ENCODE results near the gene ITIH4.

The ITIH4 gene

DNA sequence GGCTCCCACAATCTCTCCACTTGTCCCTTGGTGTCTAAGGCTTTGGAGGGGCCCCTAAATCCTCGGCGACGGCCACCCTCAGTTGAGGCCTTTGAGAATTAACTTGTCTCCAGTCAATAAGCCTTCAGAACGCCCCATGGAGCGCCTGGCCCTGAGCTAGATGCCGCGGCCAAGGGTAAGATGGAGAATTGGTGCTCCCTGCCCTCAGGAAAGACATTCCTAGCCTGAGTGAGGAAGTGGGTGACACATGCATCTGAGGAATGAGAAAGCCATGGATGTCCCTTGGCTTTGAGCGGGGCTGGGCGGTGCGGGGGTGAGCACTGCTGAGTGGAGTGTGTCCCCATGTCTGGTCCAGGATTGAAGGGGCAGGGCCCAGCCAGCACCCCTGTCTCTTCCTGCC, 13.3 kb downstream of the ITIH4 start:
- TF ChIP-seq, protein P1, sequence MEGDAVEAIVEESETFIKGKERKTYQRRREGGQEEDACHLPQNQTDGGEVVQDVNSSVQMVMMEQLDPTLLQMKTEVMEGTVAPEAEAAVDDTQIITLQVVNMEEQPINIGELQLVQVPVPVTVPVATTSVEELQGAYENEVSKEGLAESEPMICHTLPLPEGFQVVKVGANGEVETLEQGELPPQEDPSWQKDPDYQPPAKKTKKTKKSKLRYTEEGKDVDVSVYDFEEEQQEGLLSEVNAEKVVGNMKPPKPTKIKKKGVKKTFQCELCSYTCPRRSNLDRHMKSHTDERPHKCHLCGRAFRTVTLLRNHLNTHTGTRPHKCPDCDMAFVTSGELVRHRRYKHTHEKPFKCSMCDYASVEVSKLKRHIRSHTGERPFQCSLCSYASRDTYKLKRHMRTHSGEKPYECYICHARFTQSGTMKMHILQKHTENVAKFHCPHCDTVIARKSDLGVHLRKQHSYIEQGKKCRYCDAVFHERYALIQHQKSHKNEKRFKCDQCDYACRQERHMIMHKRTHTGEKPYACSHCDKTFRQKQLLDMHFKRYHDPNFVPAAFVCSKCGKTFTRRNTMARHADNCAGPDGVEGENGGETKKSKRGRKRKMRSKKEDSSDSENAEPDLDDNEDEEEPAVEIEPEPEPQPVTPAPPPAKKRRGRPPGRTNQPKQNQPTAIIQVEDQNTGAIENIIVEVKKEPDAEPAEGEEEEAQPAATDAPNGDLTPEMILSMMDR (IDR thresholded peaks at IDR 0.05; ENCODE audit: low read depth, low read length, missing control alignments) = no peak
- H3K4me3 ChIP-seq (ENCODE audit: low read depth, low read length) = no peak overlapping the region
- DNase-seq (ENCODE audit: low read depth) = no peak

DNA sequence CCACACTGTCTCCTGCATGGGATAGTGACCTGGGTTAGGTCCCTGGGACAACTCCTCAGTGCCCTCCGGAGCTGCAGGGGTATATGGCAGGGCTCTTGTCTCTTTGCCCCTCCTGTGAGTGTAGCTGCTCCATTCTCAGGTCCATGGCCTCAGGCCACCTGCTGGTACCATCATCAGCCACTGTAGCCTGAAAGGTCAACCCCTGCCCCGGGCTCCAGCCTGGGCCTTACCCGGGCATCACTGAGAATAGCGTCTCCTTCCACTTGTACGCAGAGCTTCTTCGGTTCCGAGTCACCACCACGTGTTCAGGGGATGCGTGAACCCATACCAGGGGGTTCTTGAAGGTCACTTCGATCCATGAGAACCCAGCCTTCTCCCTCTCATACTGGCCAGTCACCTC, 13.8 kb downstream of the ITIH4 start:
- TF ChIP-seq, protein P1 (IDR thresholded peaks at IDR 0.05; ENCODE audit: low read depth, low read length, missing control alignments) = no peak
- no peak overlapping the region for H3K4me3 ChIP-seq (ENCODE audit: low read depth, low read length)
- DNase-seq (ENCODE audit: low read depth) = no peak

DNA sequence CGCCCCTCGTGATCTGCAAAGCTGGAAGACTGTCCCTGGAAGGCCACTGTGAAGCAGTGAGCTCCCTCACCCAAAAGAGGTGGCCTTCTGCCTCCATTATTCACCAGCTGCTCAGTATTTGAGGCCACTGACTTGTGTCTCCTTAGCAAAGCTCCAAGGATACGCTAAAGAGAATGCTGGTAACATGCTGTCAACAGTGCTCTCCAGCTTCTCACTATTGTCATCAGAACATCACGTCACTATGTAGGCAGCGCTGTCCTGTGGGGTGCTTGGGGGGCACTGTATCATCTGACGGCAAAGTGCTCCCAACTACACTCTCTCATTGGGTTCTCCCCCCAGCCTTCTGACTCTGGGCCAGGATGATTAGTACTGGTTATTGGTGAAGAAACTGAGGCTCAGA, 14.3 kb downstream of the ITIH4 start:
- no peak overlapping the region for H3K4me3 ChIP-seq (ENCODE audit: low read depth, low read length)
- DNase-seq (ENCODE audit: low read depth) = no peak
- TF ChIP-seq, protein P1 (IDR thresholded peaks at IDR 0.05; ENCODE audit: low read depth, low read length, missing control alignments) = no peak

DNA sequence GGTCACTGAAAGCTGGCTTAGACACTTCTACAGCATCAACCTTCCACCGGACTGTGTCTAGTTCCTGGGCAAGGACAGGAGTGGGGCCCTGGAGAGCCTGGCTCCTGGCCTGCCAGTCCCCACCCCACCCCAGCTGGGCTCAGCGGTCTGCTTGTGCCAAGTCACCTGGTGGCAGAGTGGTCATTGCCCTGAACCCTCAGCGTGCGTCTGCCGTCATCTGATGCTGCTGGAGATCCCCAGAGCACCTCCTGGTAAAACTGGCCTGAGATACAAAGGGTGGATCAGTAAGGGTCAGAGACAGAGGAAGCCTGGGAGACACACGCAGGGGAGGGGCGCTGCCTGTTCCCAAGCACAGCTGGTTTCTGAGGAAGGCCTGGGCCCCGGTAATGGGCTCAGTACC, 16.7 kb downstream of the ITIH4 start:
- TF ChIP-seq, protein P1 (IDR thresholded peaks at IDR 0.05; ENCODE audit: low read depth, low read length, missing control alignments) = no peak
- H3K4me3 ChIP-seq (ENCODE audit: low read depth, low read length) = no peak overlapping the region

DNA sequence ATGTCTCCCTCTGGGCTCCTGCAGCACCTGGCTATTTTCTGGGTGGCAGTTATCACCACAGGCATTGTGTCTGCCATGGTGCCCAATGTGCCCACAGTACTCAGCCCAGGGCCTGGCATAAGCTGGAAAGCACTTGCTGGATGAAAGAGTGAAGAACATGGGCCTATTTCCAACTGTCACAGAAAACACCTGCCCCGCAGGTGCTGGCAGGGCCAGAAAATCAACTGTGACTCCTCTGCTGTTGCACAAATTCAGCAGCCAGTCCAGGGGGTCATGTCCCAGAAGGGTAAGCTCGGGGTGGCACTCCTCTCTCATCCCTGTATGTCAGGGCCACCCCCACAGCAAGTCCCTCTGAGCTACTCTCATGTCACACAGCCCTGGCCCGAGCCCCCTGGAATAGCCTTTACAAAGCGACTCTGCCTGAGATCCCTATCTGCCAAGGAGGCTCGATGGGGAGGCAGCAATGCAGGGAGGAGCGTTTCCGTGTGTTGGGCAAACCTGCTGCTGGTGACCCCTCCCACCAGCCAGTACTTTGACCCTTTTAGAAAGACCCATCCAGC, 18.9 kb downstream of the ITIH4 start:
- DNase-seq (ENCODE audit: low read depth) = no peak
- TF ChIP-seq, protein P1 (IDR thresholded peaks at IDR 0.05; ENCODE audit: low read depth, low read length, missing control alignments) = no peak
- H3K4me3 ChIP-seq (ENCODE audit: low read depth, low read length) = no peak overlapping the region

More for the DNA sequence above, 16.7 kb downstream of the ITIH4 start:
- DNase-seq (ENCODE audit: low read depth) = no peak

DNA sequence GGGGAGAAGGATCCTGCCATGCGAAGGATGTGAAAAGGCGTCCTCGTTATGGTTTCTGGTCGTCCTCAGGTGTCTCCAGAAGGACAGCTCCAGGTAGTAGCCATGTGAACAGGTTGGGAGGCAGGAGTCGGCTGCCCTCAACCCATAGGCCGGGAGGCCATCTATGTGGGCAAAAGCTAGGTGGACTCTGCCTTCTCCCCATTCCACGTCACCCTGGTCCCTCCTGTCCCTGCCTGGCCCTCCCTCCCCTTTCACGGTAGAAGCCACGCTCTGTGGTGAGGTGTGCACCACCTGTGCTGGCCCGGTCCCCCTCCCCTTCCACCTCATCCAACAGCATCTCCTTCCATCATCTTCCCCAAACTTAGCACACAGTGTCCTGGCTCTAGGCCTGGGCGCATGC, 19.5 kb downstream of the ITIH4 start:
- TF ChIP-seq, protein P1 (IDR thresholded peaks at IDR 0.05; ENCODE audit: low read depth, low read length, missing control alignments) = no peak
- no peak for DNase-seq (ENCODE audit: low read depth)
- no peak overlapping the region for H3K4me3 ChIP-seq (ENCODE audit: low read depth, low read length)

DNA sequence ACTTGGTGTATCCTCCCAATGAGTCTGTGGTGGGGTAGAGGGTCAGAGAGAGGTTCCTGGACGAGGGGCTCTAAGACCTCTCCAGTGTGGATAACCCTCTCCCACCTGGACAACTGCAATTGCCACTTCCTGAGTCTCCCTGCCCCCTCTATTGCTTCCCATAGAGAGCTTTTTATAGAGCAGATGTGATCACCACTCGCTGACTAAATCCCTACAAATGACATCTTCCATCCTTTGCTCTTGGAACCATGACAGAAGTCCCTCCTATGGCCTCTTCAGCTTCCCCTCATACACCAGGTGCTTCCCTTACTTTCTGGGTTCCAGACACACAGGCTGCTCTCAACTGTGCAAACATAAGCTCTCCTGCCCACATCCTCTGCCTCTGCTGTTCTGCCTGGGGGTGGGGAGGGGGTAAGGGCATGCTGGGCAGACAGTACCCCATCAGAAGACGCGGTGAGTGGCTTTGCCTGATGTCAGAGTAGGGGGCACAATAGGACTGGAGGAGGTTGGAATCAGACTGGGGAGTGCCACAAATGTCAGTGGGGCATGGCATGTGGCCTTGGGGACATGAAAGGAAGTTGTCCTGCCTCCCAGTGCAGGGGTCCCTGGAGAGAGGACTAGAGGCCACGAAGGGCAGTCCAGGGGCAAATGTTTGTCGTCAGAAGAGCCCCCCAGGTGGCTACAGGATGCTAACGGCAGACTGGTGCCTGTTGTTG, 20.7 kb downstream of the ITIH4 start:
- no peak for DNase-seq (ENCODE audit: low read depth)
- TF ChIP-seq, protein P1 (IDR thresholded peaks at IDR 0.05; ENCODE audit: low read depth, low read length, missing control alignments) = no peak

More for the DNA sequence above, 20.7 kb downstream of the ITIH4 start:
- no peak overlapping the region for H3K4me3 ChIP-seq (ENCODE audit: low read depth, low read length)

Data from GM12864 (cell line).